ENCODE measurements around the gene ITSN2.
"Not testable (repeated sequence)": the region's sequence is repeated elsewhere in the genome, so short reads cannot be mapped to it uniquely, and the experiment has no call there.

DNA sequence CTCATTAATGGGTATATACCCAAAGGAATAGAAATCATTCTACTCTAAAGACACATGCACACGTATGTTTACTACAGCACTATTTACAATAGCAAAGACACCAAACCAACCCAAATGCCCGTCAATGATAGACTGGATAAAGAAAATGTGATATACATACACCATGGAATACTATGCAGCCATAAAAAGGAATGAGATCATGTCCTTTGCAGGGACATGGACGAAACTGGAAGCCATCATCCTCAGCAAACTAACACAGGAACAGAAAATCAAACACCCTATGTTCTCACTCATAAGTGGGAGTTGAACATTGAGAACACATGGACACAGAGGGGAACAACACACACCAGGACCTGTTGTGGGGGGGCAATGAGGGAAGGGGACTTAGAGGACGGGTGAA, 3.2 kb downstream of the ITSN2 start:
- TF ChIP-seq, protein P1, sequence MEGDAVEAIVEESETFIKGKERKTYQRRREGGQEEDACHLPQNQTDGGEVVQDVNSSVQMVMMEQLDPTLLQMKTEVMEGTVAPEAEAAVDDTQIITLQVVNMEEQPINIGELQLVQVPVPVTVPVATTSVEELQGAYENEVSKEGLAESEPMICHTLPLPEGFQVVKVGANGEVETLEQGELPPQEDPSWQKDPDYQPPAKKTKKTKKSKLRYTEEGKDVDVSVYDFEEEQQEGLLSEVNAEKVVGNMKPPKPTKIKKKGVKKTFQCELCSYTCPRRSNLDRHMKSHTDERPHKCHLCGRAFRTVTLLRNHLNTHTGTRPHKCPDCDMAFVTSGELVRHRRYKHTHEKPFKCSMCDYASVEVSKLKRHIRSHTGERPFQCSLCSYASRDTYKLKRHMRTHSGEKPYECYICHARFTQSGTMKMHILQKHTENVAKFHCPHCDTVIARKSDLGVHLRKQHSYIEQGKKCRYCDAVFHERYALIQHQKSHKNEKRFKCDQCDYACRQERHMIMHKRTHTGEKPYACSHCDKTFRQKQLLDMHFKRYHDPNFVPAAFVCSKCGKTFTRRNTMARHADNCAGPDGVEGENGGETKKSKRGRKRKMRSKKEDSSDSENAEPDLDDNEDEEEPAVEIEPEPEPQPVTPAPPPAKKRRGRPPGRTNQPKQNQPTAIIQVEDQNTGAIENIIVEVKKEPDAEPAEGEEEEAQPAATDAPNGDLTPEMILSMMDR (IDR thresholded peaks at IDR 0.05): not testable (repeated sequence)
- TF ChIP-seq POLR2AphosphoS5 (IDR thresholded peaks at IDR 0.05; ENCODE audit: insufficient read depth in 1 of 2, low read depth in 1 of 2); POLR2A (IDR thresholded peaks at IDR 0.05): not testable (repeated sequence)
